ENCODE results near the gene RNASE13.
"Not testable (repeated sequence)": the region's sequence is repeated elsewhere in the genome, so short reads cannot be mapped to it uniquely, and the experiment has no call there.

RNASE13 gene

DNA sequence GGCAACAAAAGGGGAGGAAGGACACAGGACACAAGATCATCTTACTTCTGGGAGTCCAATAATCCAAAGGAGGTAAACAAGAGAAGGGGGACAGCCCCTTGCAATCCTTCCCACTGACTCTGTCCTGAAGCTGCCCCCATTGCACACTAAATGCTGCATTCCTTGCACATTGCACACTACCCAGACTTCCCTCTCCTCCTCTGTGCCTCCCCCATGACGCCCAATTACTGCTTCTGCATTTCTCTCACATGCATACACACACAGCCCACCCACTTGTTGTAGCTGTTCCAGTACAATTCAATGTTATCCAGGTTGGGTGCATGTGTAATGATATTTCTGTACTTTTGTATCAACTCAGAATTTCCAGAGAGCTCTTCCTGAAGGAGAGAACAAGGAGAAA, 15.2 kb downstream of the RNASE13 start:
- DNase-seq = no peak

- DNase-seq = no peak
Observed at GRCh38 chr14:21018781-21019180, 15.8 kb downstream of the RNASE13 start.

DNA sequence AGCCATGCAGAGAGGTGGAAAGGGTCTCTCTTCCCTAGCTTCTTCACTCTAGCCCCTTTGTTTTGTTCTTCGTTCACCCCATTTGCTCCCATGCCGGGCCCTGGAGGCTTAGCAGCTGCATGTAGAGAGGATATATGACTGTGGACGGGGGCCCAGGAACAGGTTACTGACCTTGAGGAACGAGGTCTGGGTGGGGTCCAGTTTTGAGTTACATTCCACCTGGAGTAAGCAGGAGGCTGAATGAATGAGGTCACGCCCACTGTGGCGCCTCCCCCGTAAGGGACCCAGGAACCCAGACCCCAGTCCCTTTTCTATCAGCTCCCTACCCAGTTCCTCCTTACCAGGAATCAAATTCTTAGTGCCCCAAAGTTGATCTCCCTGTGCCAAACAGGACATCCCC, 16.3 kb downstream of the RNASE13 start:
- DNase-seq = no peak

GRCh38 chr14:21017528-21018245, 16.9 kb downstream of the RNASE13 start:
- DNase-seq = no peak

GRCh38 chr14:21016413-21017190, 18.0 kb downstream of the RNASE13 start:
- no peak for DNase-seq

GRCh38 chr14:21015312-21015711, 19.3 kb downstream of the RNASE13 start:
- DNase-seq = no peak

GRCh38 chr14:21014761-21015190, 19.8 kb downstream of the RNASE13 start:
- peak; percentile 72 for DNase-seq

DNA sequence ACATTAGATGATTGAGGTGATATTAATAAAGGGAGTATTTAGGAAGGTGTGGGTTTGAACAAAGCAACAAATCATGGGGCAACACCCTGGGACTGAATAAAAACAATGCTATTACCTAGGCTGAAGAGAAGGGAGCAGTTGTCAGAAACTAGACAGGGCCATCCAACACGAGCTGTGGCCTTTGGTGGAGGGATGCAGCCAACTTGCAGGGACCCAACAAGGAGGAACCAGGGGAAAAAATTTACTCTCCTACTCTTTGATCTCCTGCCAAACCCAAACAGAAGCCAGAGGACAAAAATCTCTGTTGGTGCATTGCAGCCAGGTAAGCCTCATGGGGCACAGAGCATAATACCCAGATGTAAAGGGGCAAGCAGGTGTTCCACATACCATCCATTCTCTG, 23.5 kb downstream of the RNASE13 start:
- DNase-seq = no peak

DNA sequence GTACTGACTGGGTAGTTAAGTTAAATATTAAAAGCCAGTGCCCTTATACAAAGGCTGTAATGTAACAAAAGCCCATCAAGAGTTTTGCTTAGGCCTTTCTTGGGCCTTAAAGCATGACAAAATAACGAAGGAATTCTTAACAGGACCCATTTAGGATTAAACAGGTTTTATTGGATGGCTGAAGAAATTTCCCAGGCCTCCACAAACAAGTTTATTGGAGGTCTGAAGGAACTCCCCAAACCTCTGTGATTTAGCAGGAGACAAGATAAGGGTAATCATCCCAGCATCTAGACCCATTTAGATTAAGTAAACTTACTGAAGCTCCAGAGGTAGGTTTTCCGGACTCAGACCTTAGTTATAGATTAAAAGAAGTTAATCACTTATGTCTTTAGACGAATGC, 24.9 kb downstream of the RNASE13 start:
- DNase-seq = not testable (repeated sequence)

DNA sequence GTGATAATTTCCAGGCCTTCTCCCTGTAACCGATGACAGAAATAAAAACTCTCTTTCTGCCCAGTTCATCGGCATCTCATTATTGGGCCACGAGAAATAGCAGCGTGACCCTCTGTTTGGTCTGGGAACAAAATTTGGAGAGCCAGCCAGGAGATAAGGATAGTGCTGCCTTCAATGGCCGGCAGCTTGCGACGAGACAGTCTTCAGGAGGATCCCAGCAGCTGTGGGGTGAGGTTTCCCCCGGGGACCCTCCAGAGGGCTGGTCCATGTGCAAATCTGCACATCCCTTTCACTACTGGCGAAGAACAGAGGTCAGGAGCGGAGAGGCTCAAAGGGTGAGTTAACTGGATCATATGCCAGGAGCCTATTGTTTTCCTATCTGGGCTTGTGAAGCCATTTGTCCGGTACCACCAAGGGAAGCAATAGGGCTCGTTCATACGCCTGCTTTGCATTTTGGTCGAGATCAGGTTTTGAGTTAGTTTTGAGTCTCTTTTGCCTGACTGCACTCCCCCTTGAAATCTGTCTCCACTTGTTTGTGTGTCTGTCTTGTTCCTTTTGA, 30.7 kb downstream of the RNASE13 start:
- DNase-seq = no peak

DNA sequence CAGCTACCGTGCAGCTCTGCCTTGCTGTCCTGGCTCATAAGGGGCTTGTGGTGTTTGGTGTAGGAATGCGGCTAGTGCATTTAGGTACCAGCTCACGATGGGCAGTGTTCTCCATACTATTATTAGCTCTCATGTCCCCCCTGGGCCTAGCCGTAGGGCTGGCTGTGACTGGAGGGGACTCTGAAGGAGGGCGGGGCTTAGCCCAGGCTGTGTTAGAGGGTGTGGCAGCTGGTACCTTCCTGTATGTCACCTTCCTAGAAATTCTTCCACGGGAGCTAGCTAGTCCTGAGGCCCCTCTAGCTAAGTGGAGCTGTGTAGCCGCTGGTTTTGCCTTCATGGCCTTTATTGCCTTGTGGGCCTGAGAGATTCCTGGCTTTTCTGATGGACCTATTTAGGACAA, 33.4 kb downstream of the RNASE13 start:
- DNase-seq = no peak

GRCh38 chr14:20999591-20999990, 35.0 kb downstream of the RNASE13 start:
- no peak for DNase-seq

DNA sequence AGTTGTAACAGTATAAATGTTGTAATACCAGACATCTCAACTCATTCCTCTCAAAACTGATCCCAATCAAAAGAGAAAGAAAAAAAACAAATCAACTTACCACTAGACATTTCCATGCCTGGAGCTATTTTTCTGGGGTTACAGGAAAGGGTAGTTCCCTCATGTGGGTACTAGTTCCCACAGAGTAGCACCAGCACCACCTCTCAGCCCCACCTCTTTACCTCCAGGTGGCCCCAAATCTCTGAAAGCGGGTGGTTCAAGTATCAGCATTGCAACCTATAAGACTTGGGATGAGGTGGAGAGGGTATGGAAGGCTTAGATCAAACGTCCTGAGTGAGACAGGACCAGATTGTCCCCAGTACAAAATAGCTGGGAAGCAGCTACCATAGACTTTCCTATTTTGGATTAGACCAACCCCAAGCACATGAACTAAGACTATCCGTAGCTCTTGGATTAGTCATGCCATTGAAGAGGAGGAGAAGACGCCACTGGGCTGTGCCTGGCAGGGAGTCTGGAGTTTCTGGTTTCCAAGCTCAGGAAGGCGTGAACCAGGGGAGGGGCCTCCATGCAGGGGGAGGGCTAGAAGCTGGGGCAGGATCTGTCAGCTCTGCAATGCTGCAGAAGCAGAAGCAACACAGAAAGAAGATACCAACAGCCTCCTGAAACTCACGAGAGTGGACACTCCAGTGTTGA, 35.8 kb downstream of the RNASE13 start, which contains the start of gene SLC39A2:
SLC39A2 (plus strand) TSS at position 620 of the 693 bp plus-strand sequence. CDS start 154 bp downstream, outside the sequence.
- no peak for DNase-seq

DNA sequence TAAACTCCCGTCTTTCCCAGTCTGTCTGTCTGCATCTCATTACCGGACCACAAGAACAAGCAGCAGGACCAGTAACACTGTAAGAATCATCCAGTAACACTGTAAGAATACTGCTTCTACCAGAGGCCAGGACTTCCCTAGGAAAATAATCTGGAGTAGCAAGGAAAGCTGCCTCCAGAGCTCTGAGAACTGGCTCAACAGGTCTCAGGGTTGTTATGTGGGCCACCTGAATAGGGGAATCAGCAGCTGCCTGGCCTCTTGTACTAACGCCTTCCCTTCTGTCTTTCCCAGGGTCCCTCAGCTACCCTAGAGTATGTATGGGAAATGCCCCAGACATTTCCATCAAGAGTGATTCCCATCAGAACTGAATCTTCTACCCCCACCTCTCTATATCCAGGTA, 36.5 kb downstream of the RNASE13 start:
- no peak for DNase-seq

- no peak for DNase-seq
Observed at GRCh38 chr14:20997564-20997963, 37.0 kb downstream of the RNASE13 start.

DNA sequence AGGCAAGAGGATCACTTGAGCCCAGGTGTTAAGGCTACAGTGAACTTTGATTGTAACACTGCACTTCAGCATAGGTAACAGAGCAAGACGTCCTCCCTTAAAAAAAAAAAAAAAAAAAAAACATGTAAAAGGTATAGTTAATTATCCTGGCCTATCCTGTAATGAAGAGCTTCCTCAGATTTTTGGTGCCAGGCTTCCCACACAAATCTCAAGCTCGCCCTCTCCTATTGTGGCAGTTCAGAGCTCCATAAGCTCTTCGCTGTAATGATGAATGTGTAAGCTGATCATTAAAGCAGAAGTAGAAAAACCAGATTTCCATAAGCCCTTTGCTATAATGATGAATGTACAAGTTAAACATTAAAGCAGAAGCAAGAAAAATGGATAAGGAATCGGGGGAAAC, 37.5 kb downstream of the RNASE13 start:
- no peak for DNase-seq

GRCh38 chr14:20996521-20996920, 38.1 kb downstream of the RNASE13 start:
- DNase-seq = no peak

GRCh38 chr14:20989787-20990600, 44.6 kb downstream of the RNASE13 start, which contains the start of gene METTL17:
Gene METTL17 (plus strand): TSS chr14:20989980. CDS start chr14:20990003, 23 bp downstream.
- peak; percentile 96 for DNase-seq

DNA sequence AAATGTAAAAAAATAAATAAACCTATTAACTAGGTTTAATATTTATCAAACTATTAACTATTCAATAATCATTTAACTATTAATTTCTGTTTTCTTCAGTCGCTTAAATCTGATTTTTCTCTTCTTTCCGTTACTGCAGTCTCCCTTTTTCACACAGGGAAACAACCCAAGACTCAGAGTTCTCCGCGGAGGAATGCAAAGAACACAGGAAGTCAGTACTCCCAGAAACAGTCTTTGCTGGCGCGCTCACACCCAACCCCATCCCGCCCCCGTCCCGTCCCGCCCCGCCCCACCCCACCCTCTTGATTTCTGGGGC, 45.2 kb downstream of the RNASE13 start:
- no peak for DNase-seq

- DNase-seq = no peak
Observed at GRCh38 chr14:20988717-20989470, 45.7 kb downstream of the RNASE13 start.

- peak; percentile 59 for DNase-seq
Observed at GRCh38 chr14:20986811-20987210, 47.8 kb downstream of the RNASE13 start.

DNA sequence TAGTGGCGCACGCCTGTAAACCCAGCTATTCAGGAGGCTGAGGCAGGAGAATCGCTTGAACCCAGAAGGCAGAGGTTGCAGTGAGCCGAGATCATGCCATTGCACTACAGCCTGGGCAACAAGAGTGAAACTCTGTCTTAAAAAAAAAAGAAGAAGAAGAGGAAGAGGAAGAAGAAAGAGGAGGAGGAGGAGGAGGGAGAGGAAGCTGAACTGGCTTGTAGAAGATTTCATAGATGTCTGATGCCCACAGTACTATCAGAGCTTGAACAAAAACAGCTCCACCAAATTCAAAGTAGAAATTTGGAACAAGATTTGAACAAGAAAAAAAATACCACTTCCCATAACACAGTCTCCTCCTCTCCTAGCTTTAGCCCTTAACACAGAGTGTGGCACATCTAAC, 49.0 kb downstream of the RNASE13 start:
- not testable (repeated sequence) for DNase-seq

Measured in activated CD4-positive, alpha-beta T cell treated with anti-CD3 and anti-CD28 coated beads, Interleukin-2, amount 50 U/mL, for 16 hours (primary cell).